ENCODE results near the gene PAK2.
A peak's percentile ranks its signal among the peaks of the same experiment; 100 is the strongest.
"Not testable (repeated sequence)": the region's sequence is repeated elsewhere in the genome, so short reads cannot be mapped to it uniquely, and the experiment has no call there.

The PAK2 gene

GRCh38 chr3:196782511-196782910, 42.9 kb downstream of the PAK2 start:
- no peak for DNase-seq (ENCODE audit: low read depth, low spot score)

GRCh38 chr3:196788528-196788927, 48.9 kb downstream of the PAK2 start:
- no peak for DNase-seq (ENCODE audit: low read depth, low spot score)

- DNase-seq (ENCODE audit: low read depth, low spot score) = no peak
Measured at GRCh38 chr3:196789885-196790359, 50.3 kb downstream of the PAK2 start.

- no peak for DNase-seq (ENCODE audit: low read depth, low spot score)
Measured at GRCh38 chr3:196790636-196791035, 51.0 kb downstream of the PAK2 start.

GRCh38 chr3:196792771-196793170, 53.1 kb downstream of the PAK2 start:
- DNase-seq (ENCODE audit: low read depth, low spot score) = no peak

GRCh38 chr3:196793246-196793645, 53.6 kb downstream of the PAK2 start:
- peak; percentile 10 for DNase-seq (ENCODE audit: low read depth, low spot score)

- no peak for DNase-seq (ENCODE audit: low read depth, low spot score)
Measured at GRCh38 chr3:196794467-196794866, 54.8 kb downstream of the PAK2 start.

- DNase-seq (ENCODE audit: low read depth, low spot score) = no peak
Measured at GRCh38 chr3:196796317-196796716, 56.7 kb downstream of the PAK2 start.

- no peak for DNase-seq (ENCODE audit: low read depth, low spot score)
Measured at GRCh38 chr3:196800742-196801434, 61.2 kb downstream of the PAK2 start.

- DNase-seq (ENCODE audit: low read depth, low spot score) = no peak
Measured at GRCh38 chr3:196803891-196804468, 64.3 kb downstream of the PAK2 start.

GRCh38 chr3:196804773-196805172, 65.1 kb downstream of the PAK2 start:
- no peak for DNase-seq (ENCODE audit: low read depth, low spot score)

- DNase-seq (ENCODE audit: low read depth, low spot score) = no peak
Measured at GRCh38 chr3:196810963-196811581, 71.4 kb downstream of the PAK2 start.

GRCh38 chr3:196812853-196813252, 73.2 kb downstream of the PAK2 start:
- no peak for DNase-seq (ENCODE audit: low read depth, low spot score)

- no peak for DNase-seq (ENCODE audit: low read depth, low spot score)
Measured at GRCh38 chr3:196813903-196814302, 74.2 kb downstream of the PAK2 start.

GRCh38 chr3:196821806-196822355, 82.2 kb downstream of the PAK2 start:
- no peak for DNase-seq (ENCODE audit: low read depth, low spot score)

GRCh38 chr3:196829651-196830050, 90.0 kb downstream of the PAK2 start:
- DNase-seq (ENCODE audit: low read depth, low spot score) = not testable (repeated sequence)

- no peak for DNase-seq (ENCODE audit: low read depth, low spot score)
Measured at GRCh38 chr3:196835086-196835485, 95.4 kb downstream of the PAK2 start.

- not testable (repeated sequence) for DNase-seq (ENCODE audit: low read depth, low spot score)
Measured at GRCh38 chr3:196836626-196837025, 97.0 kb downstream of the PAK2 start.

- no peak for DNase-seq (ENCODE audit: low read depth, low spot score)
Measured at GRCh38 chr3:196837819-196838420, 98.3 kb downstream of the PAK2 start.

GRCh38 chr3:196839351-196839750, 99.7 kb downstream of the PAK2 start:
- not testable (repeated sequence) for DNase-seq (ENCODE audit: low read depth, low spot score)

- no peak for DNase-seq (ENCODE audit: low read depth, low spot score)
Measured at GRCh38 chr3:196842567-196843434, 103.1 kb downstream of the PAK2 start.

Data from brain pericyte (primary cell).